ENCODE results near the gene CREB3L4. TPM values are rescaled to one million over a fixed set of nuclear protein-coding genes. Genes with fewer than 3 reads are reported as not detected.

CREB3L4 gene
- total RNA-seq, 1 donor from 2014 or later, result 11.1 TPM

DNA sequence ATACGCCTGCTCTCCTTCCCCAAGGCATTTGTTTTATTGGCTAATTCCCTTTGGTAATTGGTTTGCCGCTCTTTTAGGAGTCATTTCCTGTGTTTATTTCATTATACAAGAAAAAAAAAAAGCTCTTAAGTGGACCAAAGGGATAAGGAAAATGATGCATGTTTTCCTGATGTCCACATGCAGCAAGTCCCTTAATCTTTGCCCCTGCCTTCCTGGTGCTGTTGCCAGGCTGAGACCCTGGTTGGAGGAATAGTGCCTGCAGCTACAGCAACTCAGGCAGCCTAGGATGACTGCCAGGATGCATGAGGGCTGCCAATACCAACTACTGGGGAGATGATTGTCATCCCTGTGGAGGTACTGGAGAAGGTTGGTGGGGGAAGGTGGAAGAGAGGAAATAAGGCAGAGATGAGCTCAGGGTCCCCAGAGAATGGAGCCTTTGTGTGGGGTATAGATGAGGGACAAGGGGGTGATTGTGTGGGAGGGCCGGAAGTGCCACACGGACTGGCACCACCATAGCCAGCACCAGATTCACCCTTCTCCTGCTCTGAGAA lies 38.8 kb upstream of the CREB3L4 start:
- no peak overlapping the region for H3K4me3 Mint-ChIP-seq (ENCODE audit: unreplicated experiment)

DNA sequence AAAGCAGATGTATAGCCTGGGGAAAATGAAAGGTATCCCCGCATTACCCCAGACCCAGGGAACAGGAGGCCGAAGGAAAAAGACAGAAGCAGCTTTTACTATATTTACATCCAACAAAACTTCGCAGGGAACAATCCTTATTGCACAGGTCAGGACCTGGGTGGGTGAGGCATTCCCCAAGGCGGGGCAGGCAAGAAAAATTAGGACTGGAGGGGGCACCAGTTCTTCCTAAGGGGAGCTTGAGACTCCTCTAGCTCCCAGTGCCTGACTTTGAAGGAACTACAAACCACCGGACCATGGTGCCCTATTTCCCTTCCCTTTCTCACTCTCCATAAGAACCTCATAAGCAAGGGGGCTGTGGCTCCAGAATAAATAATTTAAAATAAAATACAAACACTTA lies 38.3 kb upstream of the CREB3L4 start:
- no peaks in the 10 kb centered on the region for H3K27me3 Mint-ChIP-seq (ENCODE audit: unreplicated experiment)
- H3K4me1 Mint-ChIP-seq (ENCODE audit: unreplicated experiment), result peaks cover 9% of the 10 kb centered on the region
- no peak overlapping the region for H3K4me3 Mint-ChIP-seq (ENCODE audit: unreplicated experiment)
- peaks cover 5% of the 10 kb centered on the region for H3K36me3 Mint-ChIP-seq (ENCODE audit: unreplicated experiment)
- H3K27ac Mint-ChIP-seq (ENCODE audit: unreplicated experiment), result peak overlapping the region; percentile 6
- DNase-seq (ENCODE audit: extremely low spot score, unreplicated experiment), result no peak
- TF ChIP-seq, protein P1, sequence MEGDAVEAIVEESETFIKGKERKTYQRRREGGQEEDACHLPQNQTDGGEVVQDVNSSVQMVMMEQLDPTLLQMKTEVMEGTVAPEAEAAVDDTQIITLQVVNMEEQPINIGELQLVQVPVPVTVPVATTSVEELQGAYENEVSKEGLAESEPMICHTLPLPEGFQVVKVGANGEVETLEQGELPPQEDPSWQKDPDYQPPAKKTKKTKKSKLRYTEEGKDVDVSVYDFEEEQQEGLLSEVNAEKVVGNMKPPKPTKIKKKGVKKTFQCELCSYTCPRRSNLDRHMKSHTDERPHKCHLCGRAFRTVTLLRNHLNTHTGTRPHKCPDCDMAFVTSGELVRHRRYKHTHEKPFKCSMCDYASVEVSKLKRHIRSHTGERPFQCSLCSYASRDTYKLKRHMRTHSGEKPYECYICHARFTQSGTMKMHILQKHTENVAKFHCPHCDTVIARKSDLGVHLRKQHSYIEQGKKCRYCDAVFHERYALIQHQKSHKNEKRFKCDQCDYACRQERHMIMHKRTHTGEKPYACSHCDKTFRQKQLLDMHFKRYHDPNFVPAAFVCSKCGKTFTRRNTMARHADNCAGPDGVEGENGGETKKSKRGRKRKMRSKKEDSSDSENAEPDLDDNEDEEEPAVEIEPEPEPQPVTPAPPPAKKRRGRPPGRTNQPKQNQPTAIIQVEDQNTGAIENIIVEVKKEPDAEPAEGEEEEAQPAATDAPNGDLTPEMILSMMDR (IDR thresholded peaks at IDR 0.05), result no peak
- H3K9me3 Mint-ChIP-seq (ENCODE audit: unreplicated experiment), result no peaks in the 10 kb centered on the region

More for the DNA sequence above, 38.8 kb upstream of the CREB3L4 start:
- peaks cover 5% of the 10 kb centered on the region for H3K36me3 Mint-ChIP-seq (ENCODE audit: unreplicated experiment)
- H3K9me3 Mint-ChIP-seq (ENCODE audit: unreplicated experiment), result no peaks in the 10 kb centered on the region
- no peaks in the 10 kb centered on the region for H3K27me3 Mint-ChIP-seq (ENCODE audit: unreplicated experiment)
- peaks cover 9% of the 10 kb centered on the region for H3K4me1 Mint-ChIP-seq (ENCODE audit: unreplicated experiment)
- peak overlapping the region; percentile 6 for H3K27ac Mint-ChIP-seq (ENCODE audit: unreplicated experiment)
- TF ChIP-seq, protein P1 (IDR thresholded peaks at IDR 0.05), result no peak
- DNase-seq (ENCODE audit: extremely low spot score, unreplicated experiment), result no peak

DNA sequence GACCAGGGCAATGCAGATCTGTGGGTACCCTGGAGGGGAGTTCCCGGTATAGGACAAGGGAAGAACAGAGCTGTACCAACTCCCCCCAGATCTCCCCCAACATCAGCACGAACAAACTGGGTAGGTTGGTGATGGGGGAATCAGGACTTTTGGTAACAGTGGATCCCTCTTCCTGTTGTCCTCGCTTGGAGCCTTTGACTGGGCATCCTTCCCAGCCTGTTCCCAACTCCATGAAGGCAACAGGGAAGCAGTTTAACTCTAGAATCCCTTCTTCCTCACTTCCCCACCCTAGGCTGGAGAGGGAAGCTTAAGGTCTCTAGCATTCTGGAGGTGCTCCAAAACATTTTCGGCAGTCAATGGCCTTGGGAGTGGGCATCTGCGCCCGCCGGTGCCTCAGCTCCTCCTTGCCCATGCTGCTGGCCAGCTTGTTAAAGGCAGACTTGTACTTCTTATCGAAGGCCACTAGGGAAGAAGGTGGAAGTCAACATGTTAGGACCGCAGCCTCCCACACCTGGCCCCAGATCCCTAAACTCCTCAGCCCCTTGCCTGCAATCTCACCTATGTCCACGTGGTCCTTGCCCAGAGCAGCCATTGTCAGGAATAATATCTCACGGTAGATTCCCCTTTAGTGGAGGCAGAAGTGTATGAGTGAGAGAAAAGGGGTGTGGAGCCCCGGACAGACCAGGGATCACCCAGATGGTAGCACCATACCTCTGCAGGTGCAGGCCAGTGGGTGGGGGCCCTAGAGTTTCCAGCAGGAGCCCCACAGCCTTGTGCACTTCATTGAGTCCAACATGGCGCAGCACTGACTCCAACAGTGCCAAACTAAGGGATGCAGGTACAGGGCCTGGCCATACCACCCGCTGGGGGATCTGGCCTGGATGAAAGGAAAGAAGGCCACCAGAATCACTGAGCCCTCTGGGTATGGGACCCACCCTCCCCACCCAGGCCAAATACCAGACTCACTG lies 37.4 kb upstream of the CREB3L4 start:
- Mint-ChIP-seq H3K4me1 (ENCODE audit: unreplicated experiment) (peaks cover 9% of the 10 kb centered on the region), H3K27ac (ENCODE audit: unreplicated experiment) (no peak overlapping the region), H3K36me3 (ENCODE audit: unreplicated experiment) (peaks cover 5% of the 10 kb centered on the region), H3K27me3 (ENCODE audit: unreplicated experiment) (no peaks in the 10 kb centered on the region), H3K4me3 (ENCODE audit: unreplicated experiment) (no peak overlapping the region), H3K9me3 (ENCODE audit: unreplicated experiment) (no peaks in the 10 kb centered on the region)
- DNase-seq (ENCODE audit: extremely low spot score, unreplicated experiment), result no peak
- TF ChIP-seq, protein P1 (IDR thresholded peaks at IDR 0.05), result no peak

DNA sequence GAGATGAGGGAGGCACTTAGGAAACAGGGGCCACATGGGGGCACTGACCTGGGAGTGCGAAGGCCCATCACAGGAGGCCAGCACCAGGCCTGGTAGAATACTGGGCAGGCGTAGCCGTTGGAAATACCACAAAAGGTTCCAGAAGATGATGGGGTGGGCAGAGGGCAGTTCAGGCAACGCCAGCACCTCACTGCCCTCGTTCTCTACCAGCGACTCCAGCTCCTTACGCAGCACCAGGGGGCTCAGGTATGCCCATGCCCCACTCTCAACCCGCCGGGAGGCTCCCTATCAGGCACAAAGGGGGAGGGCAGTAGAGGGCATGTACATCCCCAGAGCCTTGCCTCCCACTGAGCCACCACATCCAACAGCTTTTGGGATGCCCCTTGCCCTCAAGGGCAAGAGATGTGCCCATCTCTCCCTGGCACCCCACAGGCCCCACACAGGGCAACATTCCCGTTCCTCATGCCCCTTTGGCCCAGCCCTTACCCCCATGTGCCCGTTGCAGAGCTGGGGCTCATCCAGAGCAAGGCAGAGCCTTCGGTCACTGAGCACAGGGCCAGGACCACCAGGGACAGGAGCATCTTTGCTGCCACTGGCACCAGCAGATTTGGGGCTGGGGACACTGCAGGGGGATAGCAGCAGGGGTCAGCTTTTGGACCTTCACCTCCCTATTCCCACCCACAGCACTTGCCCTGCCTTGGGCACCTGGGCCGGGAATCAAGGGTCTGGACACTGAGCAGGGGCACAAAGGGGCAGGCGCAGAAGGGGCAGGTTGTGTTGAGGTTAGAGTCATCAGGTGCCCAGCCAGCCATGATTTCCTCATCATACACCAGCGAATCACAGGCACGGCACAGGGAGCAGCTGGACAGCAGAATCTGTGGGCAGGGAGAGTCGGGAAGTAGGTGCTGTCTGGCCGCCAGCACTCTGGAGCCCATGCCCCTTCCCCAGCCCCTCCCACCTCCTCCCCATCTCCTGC lies 35.3 kb upstream of the CREB3L4 start:
- Mint-ChIP-seq H3K27ac (ENCODE audit: unreplicated experiment) (no peak overlapping the region), H3K4me1 (ENCODE audit: unreplicated experiment) (peaks cover 9% of the 10 kb centered on the region), H3K36me3 (ENCODE audit: unreplicated experiment) (peaks cover 16% of the 10 kb centered on the region), H3K4me3 (ENCODE audit: unreplicated experiment) (no peak overlapping the region), H3K9me3 (ENCODE audit: unreplicated experiment) (no peaks in the 10 kb centered on the region), H3K27me3 (ENCODE audit: unreplicated experiment) (no peaks in the 10 kb centered on the region)
- no peak for DNase-seq (ENCODE audit: extremely low spot score, unreplicated experiment)
- TF ChIP-seq, protein P1 (IDR thresholded peaks at IDR 0.05), result no peak
